ENCODE measurements around the gene GDF9. TPM values are rescaled to one million over a fixed set of nuclear protein-coding genes. Genes with fewer than 3 reads are reported as not detected.

GDF9 gene
- total and polyA plus RNA-seq, 10 of the 15 experiments (the other 5 are each of a cell fraction or from before 2014, with no cell fraction given), result 0.11 to 1.5 (median 0.34) TPM

- TF ChIP-seq BCLAF1 (IDR thresholded peaks at IDR 0.05), result no peak
- TF ChIP-seq NFYA (IDR thresholded peaks at IDR 0.05; ENCODE audit: borderline replicate concordance, low read depth, low read length), result no peak
- no peak for TF ChIP-seq ZNF622 (IDR thresholded peaks at IDR 0.05)
These were observed 49.3 kb downstream of the GDF9 start (continued) for GRCh38 chr5:132817011-132817410.

GRCh38 chr5:132816554-132816953, 49.7 kb downstream of the GDF9 start:
- Histone ChIP-seq H3K27me3 (replicated peaks in 1 of 2; ENCODE audit: control insufficient read depth in 2 of 2, insufficient read depth in 2 of 2, low read length in 1 of 2) (peaks cover 0 to 11% of the 10 kb centered on the region in 2 experiments; a peak in 2 of 4 replicates), H3K27ac (ENCODE audit: control insufficient read depth, insufficient read depth) (no peak overlapping the region), H3K36me3 (ENCODE audit: control insufficient read depth in 2 of 2, insufficient read depth in 2 of 2, low read length in 1 of 2) (no peaks in the 10 kb centered on the region), H3K79me2 (ENCODE audit: control insufficient read depth, insufficient read depth, low read length) (no peaks in the 10 kb centered on the region), H3K9me3 (replicated peaks; ENCODE audit: control insufficient read depth, insufficient read depth, low read length) (no peaks in the 10 kb centered on the region; the same call in 2 of the 3 replicates), H3K4me1 (ENCODE audit: control insufficient read depth, insufficient read depth, low read length) (no peaks in the 10 kb centered on the region; the same call in 1 of the 2 replicates), H2AFZ (ENCODE audit: control insufficient read depth, low read depth, low read length) (no peak overlapping the region), H3K4me2 (ENCODE audit: control insufficient read depth, insufficient read depth) (no peak overlapping the region), H3K4me3 (no peak overlapping the region), H4K20me1 (ENCODE audit: control insufficient read depth, insufficient read depth) (no peaks in the 10 kb centered on the region), H3K9ac (ENCODE audit: control insufficient read depth, insufficient read depth, low read length) (no peak overlapping the region)
- intact Hi-C loops (cut with micrococcal nuclease; ENCODE audit: unreplicated experiment) (no loop called here), in situ Hi-C loops (cut with MboI) (loop anchor here (5.0 kb wide), 1 partner anchor 429 kb away; no protein-coding TSS in a partner anchor)
- ChIA-PET RAD21 (ENCODE audit: unreplicated experiment) (interaction anchor here (1.2 to 7.7 kb wide), 4 partner anchors 8 to 80 kb away, joined by 4 to 106 read pairs (median 11); no protein-coding TSS in a partner anchor), POLR2A (interaction anchor here (6.2 kb wide), 1 partner anchor 9 kb away, joined by 41 read pairs; no protein-coding TSS in a partner anchor), SMC1A (ENCODE audit: uncharacterized antibody, unreplicated experiment) (interaction anchor here (1.0 to 10.9 kb wide), 7 partner anchors 7 to 305 kb away, joined by 3 to 129 read pairs (median 55); no protein-coding TSS in a partner anchor), CTCF (interaction anchor here (1.2 to 7.7 kb wide), 6 partner anchors 9 to 430 kb away, joined by 4 to 159 read pairs (median 33); no protein-coding TSS in a partner anchor)
- ATAC-seq (no peak), FAIRE-seq (no peak), DNase-seq (ENCODE audit: low read depth, low spot score) (no peak)
- BruUV-seq (replicated peaks), result no TSS peak
- TF ChIP-seq MYB (IDR thresholded peaks at IDR 0.05; ENCODE audit: borderline replicate concordance, low read depth, low read length), result no peak
- no peak for TF ChIP-seq ZBTB33 (IDR thresholded peaks at IDR 0.05)
- TF ChIP-seq EP300 (IDR thresholded peaks at IDR 0.05; ENCODE audit: borderline replicate concordance in 1 of 2, control insufficient read depth in 1 of 2, low read depth in 2 of 2, low read length in 2 of 2), result no peak

Data from GM12878 (cell line).